ENCODE data around the gene ZGPAT. TPM values are rescaled to one million over a fixed set of nuclear protein-coding genes. Genes with fewer than 3 reads are reported as not detected.

Gene ZGPAT
- total and polyA plus RNA-seq, 9 of the 15 experiments (the other 6 are each of a cell fraction or from before 2014, with no cell fraction given) = 0.14 to 26.6 (median 7.4) TPM

GRCh38 chr20:63744574-63745423 is 37.0 kb downstream of the ZGPAT start (continued):
- TF ChIP-seq PYGO2 (tag; IDR thresholded peaks at IDR 0.05) = no peak

GRCh38 chr20:63745424-63745805 is 37.6 kb downstream of the ZGPAT start:
- 77% methylated on average over 8 of the region's 15 CpGs for WGBS (ENCODE audit: insufficient coverage, low coverage, missing lambda C conversion rate)
- no peak overlapping the region for H3K27ac ChIP-seq (ENCODE audit: extremely low read depth, low read depth, low read length)
- intact Hi-C loops (cut with micrococcal nuclease) = no loop called here
- no peaks in the 10 kb centered on the region; the same call in 1 of the 2 replicates for H4K20me1 ChIP-seq (replicated peaks; ENCODE audit: control insufficient read depth, insufficient read depth, low read length)
- no peaks in the 10 kb centered on the region for H3K27me3 ChIP-seq (ENCODE audit: control insufficient read depth in 2 of 2, insufficient read depth in 2 of 2, low read length in 2 of 2)
- BruUV-seq (replicated peaks) = no TSS peak
- peak overlapping the region in 1 of 2 experiments; percentile 53; a peak in 1 of 4 replicates for H3K9ac ChIP-seq (ENCODE audit: insufficient read depth in 1 of 2, low read depth in 2 of 2, low read length in 2 of 2)
- H3K9me1 ChIP-seq (ENCODE audit: control insufficient read depth, insufficient read depth, low read length) = no peaks in the 10 kb centered on the region
- in situ Hi-C loops (cut with MboI) = no loop called here
- H3K79me2 ChIP-seq (ENCODE audit: control insufficient read depth, insufficient read depth, low read length) = peaks cover 13% of the 10 kb centered on the region; the same call in 2 of the 3 replicates
- ATAC-seq = no peak
- H3K4me3 ChIP-seq = no peak overlapping the region
- no peak overlapping the region for H2AFZ ChIP-seq (ENCODE audit: low read depth, low read length)
- H3K9me3 ChIP-seq (replicated peaks; ENCODE audit: control insufficient read depth, insufficient read depth, low read depth, low read length) = no peaks in the 10 kb centered on the region
- FAIRE-seq = no peak
- POLR2A ChIA-PET = interaction anchor here (1.4 kb wide), 1 partner anchor 41 kb away, joined by 5 read pairs; no protein-coding TSS in a partner anchor
- peaks cover 31% of the 10 kb centered on the region; the same call in 1 of the 3 replicates for H3K36me3 ChIP-seq (ENCODE audit: control insufficient read depth, insufficient read depth, low read length)
- peak in 1 of 4 experiments; percentile 13 for DNase-seq (ENCODE audit: extremely low read depth in 1 of 4, low spot score in 3 of 4)
- TF ChIP-seq POLR2G (IDR thresholded peaks at IDR 0.05; ENCODE audit: low read depth, low read length) = peak; percentile 30; the same call in 1 of the 2 replicates
- TF ChIP-seq ATF1 (CRISPR knock-in tag; IDR thresholded peaks at IDR 0.05) = no peak
- TF ChIP-seq ATF1 (tag; IDR thresholded peaks at IDR 0.05) = no peak
- peak; percentile 36 for TF ChIP-seq RBM22 (IDR thresholded peaks at IDR 0.05; ENCODE audit: low read depth, low read length, poor library complexity, severe bottlenecking)
- peaks cover 8 to 73% of the 10 kb centered on the region in 2 experiments for H3K4me1 ChIP-seq (replicated peaks in 1 of 2; ENCODE audit: control insufficient read depth in 2 of 2, insufficient read depth in 2 of 2, low read length in 2 of 2)
- H3K4me2 ChIP-seq (ENCODE audit: insufficient read depth, low read length) = no peak overlapping the region
- CTCF ChIA-PET (ENCODE audit: low intra/inter-chr PET ratio) = no interaction called here
